OCI-LY7 (cell line): ENCODE measurements around the gene SPAG16.

Experiments used
- EZH2phosphoT487 ChIP-seq: fragments of 200-600 bp; sonication (generic); IDR thresholded peaks from 2 replicates; pipeline ENCODE4 v1.6.1; 2018; ENCODE audit warnings: low read depth, borderline replicate concordance, mild to moderate bottlenecking, mixed run types, antibody characterized with exemption, low read length, moderate library complexity, mixed read lengths
- TF ChIP-seq, protein P1 (sequence below): fragments of 200-600 bp; sonication (generic); conservative IDR thresholded peaks from 2 replicates; pipeline ENCODE4 v1.5.1; 2014; ENCODE audit warnings: mild to moderate bottlenecking, antibody characterized with exemption, low read length, moderate library complexity, mixed read lengths

DNA sequence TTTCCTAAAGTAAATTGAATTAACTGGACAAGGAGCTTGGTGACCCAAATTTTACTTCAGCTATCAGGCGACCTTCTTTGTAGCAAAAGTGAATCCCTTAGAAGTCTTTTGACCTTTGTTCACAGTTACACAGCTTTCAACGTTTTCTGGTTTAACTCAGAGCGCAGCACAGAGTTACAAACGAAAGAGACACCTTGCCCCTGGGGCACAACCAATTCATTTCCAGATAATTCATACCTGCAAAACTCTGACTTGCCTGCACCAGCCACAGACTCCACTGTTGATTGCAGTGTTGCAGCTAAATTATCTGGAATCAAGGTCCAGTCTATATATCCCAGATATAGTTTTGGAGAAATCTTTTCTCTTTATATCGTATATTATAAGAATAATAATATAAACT lies 768.0 kb downstream of the SPAG16 start:
- no peak for TF ChIP-seq EZH2phosphoT487
- TF ChIP-seq, protein P1, sequence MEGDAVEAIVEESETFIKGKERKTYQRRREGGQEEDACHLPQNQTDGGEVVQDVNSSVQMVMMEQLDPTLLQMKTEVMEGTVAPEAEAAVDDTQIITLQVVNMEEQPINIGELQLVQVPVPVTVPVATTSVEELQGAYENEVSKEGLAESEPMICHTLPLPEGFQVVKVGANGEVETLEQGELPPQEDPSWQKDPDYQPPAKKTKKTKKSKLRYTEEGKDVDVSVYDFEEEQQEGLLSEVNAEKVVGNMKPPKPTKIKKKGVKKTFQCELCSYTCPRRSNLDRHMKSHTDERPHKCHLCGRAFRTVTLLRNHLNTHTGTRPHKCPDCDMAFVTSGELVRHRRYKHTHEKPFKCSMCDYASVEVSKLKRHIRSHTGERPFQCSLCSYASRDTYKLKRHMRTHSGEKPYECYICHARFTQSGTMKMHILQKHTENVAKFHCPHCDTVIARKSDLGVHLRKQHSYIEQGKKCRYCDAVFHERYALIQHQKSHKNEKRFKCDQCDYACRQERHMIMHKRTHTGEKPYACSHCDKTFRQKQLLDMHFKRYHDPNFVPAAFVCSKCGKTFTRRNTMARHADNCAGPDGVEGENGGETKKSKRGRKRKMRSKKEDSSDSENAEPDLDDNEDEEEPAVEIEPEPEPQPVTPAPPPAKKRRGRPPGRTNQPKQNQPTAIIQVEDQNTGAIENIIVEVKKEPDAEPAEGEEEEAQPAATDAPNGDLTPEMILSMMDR, result no peak
